Mammary epithelial cell (primary cell): ENCODE measurements around the gene HSPA12A.

Experiments
- EZH2 ChIP-seq: IDR thresholded peaks from 2 replicates; pipeline ENCODE4 v1.6.1; 2012; ENCODE audit warnings: low read length, inconsistent platforms, borderline replicate concordance
- TF ChIP-seq, protein P1 (sequence below), 2 donors: IDR thresholded peaks in 1 of 2; conservative IDR thresholded peaks in 1 of 2; 2 replicates each; pipeline ENCODE4 v1.5.1; 2011 to 2012; ENCODE audit warnings: inconsistent platforms in 2 of 2, low read length in 2 of 2, mild to moderate bottlenecking in 2 of 2, control low read depth in 1 of 2, low read depth in 1 of 2; ENCODE audit not compliant: insufficient read depth in 1 of 2; ENCODE audit errors: extremely low read depth in 1 of 2

DNA sequence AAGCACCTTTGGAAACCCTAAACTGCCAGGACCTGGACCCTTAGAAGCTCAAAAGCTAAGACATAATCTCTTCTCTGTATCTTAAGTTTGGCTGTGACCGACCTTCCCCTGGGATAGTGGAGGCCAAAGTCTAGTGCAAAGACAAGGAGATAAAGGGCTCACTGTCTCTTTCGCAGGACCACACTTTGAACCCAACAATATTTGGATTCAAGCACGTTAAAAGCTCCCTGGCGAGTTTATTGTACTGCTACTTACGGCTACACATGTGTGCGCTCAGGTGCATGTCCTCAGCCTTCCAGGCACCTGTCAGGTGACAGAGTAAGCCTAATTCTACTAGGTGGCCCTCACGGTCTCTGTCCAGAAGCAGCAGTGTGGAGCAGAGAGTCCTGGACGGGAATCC, 65.7 kb downstream of the HSPA12A start:
- TF ChIP-seq, protein P1, sequence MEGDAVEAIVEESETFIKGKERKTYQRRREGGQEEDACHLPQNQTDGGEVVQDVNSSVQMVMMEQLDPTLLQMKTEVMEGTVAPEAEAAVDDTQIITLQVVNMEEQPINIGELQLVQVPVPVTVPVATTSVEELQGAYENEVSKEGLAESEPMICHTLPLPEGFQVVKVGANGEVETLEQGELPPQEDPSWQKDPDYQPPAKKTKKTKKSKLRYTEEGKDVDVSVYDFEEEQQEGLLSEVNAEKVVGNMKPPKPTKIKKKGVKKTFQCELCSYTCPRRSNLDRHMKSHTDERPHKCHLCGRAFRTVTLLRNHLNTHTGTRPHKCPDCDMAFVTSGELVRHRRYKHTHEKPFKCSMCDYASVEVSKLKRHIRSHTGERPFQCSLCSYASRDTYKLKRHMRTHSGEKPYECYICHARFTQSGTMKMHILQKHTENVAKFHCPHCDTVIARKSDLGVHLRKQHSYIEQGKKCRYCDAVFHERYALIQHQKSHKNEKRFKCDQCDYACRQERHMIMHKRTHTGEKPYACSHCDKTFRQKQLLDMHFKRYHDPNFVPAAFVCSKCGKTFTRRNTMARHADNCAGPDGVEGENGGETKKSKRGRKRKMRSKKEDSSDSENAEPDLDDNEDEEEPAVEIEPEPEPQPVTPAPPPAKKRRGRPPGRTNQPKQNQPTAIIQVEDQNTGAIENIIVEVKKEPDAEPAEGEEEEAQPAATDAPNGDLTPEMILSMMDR (conservative IDR thresholded peaks at IDR 0.05 in 1 of 2, IDR thresholded peaks at IDR 0.05 in 1 of 2; ENCODE audit: extremely low read depth in 1 of 2, insufficient read depth in 1 of 2, low read depth in 1 of 2, low read length in 2 of 2) = no peak
- TF ChIP-seq EZH2 = no peak
